GM19193 (cell line): ENCODE data around the gene SNRPB.

Experiments used
- POLR2A ChIP-seq: IDR thresholded peaks from 4 replicates; pipeline ENCODE4 v1.6.1; 2011; ENCODE audit not compliant: insufficient read depth, insufficient read length; ENCODE audit errors: extremely low read depth

Gene SNRPB

GRCh38 chr20:2453792-2454191 is 16.8 kb downstream of the SNRPB start:
- TF ChIP-seq POLR2A = no peak

GRCh38 chr20:2451939-2452732 is 18.5 kb downstream of the SNRPB start:
- no peak for TF ChIP-seq POLR2A

- no peak for TF ChIP-seq POLR2A
Measured at GRCh38 chr20:2451422-2451821, 19.2 kb downstream of the SNRPB start.

GRCh38 chr20:2449386-2449785 is 21.2 kb downstream of the SNRPB start:
- no peak for TF ChIP-seq POLR2A

GRCh38 chr20:2446845-2447244 is 23.7 kb downstream of the SNRPB start:
- no peak for TF ChIP-seq POLR2A

- TF ChIP-seq POLR2A = no peak
Measured at GRCh38 chr20:2431185-2431584, 39.4 kb downstream of the SNRPB start.

- TF ChIP-seq POLR2A = no peak
Measured at GRCh38 chr20:2430538-2430937, 40.1 kb downstream of the SNRPB start.

GRCh38 chr20:2429051-2429450 is 41.5 kb downstream of the SNRPB start:
- TF ChIP-seq POLR2A = no peak

- no peak for TF ChIP-seq POLR2A
Measured at GRCh38 chr20:2421247-2421646, 49.3 kb downstream of the SNRPB start.

- no peak for TF ChIP-seq POLR2A
Measured at GRCh38 chr20:2420510-2420909, 50.1 kb downstream of the SNRPB start.

GRCh38 chr20:2418388-2418787 is 52.2 kb downstream of the SNRPB start:
- TF ChIP-seq POLR2A = no peak

GRCh38 chr20:2417213-2417541 is 53.4 kb downstream of the SNRPB start:
- no peak for TF ChIP-seq POLR2A

- no peak for TF ChIP-seq POLR2A
Measured at GRCh38 chr20:2416541-2417212, 53.9 kb downstream of the SNRPB start.
